DND-41 (cell line): ENCODE data around the gene RTN4RL2.

ENCODE experiments used
- EZH2 ChIP-seq: IDR thresholded peaks from 3 replicates; pipeline ENCODE4 v1.6.1; 2012; ENCODE audit warnings: borderline replicate concordance, low read depth, mild to moderate bottlenecking, moderate library complexity, low read length, inconsistent platforms; ENCODE audit not compliant: severe bottlenecking
- TF ChIP-seq, protein P1 (sequence below): IDR thresholded peaks from 2 replicates; pipeline ENCODE4 v1.5.1; 2012; ENCODE audit warnings: borderline replicate concordance, low read length, moderate library complexity, mild to moderate bottlenecking; ENCODE audit not compliant: poor library complexity, severe bottlenecking; ENCODE audit errors: extremely low read depth

DNA sequence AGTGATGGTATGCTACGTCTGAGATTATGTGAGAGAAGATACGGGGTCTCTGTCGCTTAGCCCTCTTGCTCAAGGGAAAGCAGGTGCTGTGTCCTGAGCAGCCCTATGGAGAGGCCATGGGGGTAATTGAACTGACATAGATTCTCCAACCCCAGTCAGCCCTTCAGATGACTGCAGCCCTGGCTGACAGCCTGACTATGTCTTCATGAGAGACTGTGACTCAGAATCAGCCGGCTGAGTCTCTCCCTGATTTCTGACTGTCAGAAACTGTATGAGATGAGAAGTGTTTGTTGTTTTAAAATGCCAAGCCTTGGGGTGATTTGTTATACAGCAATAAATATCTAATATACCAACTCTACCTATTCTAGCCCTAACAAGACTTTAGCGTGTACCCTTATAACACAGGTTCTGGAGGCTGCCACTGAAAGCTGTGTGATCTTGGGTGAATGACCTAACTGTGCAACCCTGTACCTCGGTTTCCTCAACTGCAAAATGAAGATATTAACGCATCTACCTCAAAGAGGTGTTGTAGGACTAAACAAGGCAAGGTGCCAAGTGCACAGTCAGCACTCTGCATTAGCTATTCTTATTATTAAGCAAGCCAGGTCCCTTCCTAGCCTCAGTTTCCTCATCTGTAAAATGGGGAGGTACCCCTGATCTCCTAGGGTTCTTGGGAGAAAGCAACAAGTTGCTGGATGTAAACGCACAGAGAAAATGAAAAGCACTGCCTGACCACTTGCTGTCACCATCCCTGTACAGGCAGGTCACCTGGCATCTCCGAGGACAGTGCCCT is 30.3 kb downstream of the RTN4RL2 start:
- no peak for TF ChIP-seq EZH2
- TF ChIP-seq, protein P1, sequence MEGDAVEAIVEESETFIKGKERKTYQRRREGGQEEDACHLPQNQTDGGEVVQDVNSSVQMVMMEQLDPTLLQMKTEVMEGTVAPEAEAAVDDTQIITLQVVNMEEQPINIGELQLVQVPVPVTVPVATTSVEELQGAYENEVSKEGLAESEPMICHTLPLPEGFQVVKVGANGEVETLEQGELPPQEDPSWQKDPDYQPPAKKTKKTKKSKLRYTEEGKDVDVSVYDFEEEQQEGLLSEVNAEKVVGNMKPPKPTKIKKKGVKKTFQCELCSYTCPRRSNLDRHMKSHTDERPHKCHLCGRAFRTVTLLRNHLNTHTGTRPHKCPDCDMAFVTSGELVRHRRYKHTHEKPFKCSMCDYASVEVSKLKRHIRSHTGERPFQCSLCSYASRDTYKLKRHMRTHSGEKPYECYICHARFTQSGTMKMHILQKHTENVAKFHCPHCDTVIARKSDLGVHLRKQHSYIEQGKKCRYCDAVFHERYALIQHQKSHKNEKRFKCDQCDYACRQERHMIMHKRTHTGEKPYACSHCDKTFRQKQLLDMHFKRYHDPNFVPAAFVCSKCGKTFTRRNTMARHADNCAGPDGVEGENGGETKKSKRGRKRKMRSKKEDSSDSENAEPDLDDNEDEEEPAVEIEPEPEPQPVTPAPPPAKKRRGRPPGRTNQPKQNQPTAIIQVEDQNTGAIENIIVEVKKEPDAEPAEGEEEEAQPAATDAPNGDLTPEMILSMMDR: no peak
